ENCODE data around the gene RFX4.

Gene RFX4

DNA sequence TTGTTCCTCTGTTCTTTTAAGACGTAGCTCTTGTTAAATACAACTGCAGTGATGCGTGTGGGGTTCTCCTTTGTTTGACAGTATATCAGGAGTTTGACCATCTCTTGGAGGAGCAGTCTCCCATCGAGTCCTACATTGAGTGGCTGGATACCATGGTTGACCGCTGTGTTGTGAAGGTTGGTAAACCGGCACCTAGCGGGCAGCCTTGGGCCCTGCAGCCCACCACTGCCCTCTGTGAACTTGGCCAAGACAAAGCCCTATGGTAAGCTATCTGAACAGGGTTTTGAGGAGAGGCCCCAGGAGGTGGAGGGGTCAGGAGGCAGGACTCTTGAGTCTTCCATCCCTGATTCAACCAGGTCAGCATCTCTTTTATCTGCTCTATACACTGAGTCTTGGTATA lies 137.1 kb downstream of the RFX4 start:
- H3K36me3 ChIP-seq (ENCODE audit: insufficient read depth, low read length): no peaks in the 10 kb centered on the region
- no peaks in the 10 kb centered on the region for H3K4me1 ChIP-seq (ENCODE audit: insufficient read depth, low read length, poor library complexity, severe bottlenecking)
- H3K79me2 ChIP-seq (ENCODE audit: insufficient read depth, low read length): no peaks in the 10 kb centered on the region
- TF ChIP-seq, protein P1, sequence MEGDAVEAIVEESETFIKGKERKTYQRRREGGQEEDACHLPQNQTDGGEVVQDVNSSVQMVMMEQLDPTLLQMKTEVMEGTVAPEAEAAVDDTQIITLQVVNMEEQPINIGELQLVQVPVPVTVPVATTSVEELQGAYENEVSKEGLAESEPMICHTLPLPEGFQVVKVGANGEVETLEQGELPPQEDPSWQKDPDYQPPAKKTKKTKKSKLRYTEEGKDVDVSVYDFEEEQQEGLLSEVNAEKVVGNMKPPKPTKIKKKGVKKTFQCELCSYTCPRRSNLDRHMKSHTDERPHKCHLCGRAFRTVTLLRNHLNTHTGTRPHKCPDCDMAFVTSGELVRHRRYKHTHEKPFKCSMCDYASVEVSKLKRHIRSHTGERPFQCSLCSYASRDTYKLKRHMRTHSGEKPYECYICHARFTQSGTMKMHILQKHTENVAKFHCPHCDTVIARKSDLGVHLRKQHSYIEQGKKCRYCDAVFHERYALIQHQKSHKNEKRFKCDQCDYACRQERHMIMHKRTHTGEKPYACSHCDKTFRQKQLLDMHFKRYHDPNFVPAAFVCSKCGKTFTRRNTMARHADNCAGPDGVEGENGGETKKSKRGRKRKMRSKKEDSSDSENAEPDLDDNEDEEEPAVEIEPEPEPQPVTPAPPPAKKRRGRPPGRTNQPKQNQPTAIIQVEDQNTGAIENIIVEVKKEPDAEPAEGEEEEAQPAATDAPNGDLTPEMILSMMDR (conservative IDR thresholded peaks at IDR 0.05; ENCODE audit: low read length): no peak
- TF ChIP-seq EZH2phosphoT487 (IDR thresholded peaks at IDR 0.05; ENCODE audit: borderline replicate concordance): no peak
- no peak overlapping the region for H3K4me2 ChIP-seq (ENCODE audit: low read depth, low read length, poor library complexity, severe bottlenecking)
- no peaks in the 10 kb centered on the region for H4K20me1 ChIP-seq (ENCODE audit: insufficient read depth, low read length, poor library complexity, severe bottlenecking)
- no peaks in the 10 kb centered on the region for H3K27me3 ChIP-seq (ENCODE audit: insufficient read depth, low read length, poor library complexity, severe bottlenecking)
- H3F3A ChIP-seq (ENCODE audit: low read depth): no peaks in the 10 kb centered on the region
- H3K9me3 ChIP-seq (ENCODE audit: insufficient read depth, low read depth, low read length): no peaks in the 10 kb centered on the region
- H3K9ac ChIP-seq (ENCODE audit: low read depth, low read length, poor library complexity, severe bottlenecking): no peak overlapping the region
- no peak overlapping the region for H3K4me3 ChIP-seq (ENCODE audit: low read length, poor library complexity, severe bottlenecking)
- H2AFZ ChIP-seq (ENCODE audit: low read length): no peak overlapping the region
- no peaks in the 10 kb centered on the region for H3K9me2 ChIP-seq (replicated peaks; ENCODE audit: low read depth, low read length)

DNA sequence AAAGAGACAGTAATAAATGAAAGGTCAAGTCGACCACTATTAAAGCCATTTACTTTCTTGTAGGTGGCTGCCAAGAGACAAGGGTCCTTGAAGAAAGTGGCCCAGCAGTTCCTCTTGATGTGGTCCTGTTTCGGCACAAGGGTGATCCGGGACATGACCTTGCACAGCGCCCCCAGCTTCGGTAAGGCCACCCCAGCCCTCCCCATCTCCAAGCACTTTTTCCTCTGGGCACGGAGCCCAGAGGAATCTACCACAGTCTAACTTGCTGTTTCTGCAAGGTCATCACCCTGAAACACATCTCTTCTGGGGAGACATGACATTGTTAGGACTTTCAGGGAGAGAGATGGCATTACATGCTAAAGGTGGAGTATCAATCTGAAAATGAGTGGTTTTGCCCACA lies 137.9 kb downstream of the RFX4 start:
- H2AFZ ChIP-seq (ENCODE audit: low read length): no peak overlapping the region
- no peaks in the 10 kb centered on the region for H3F3A ChIP-seq (ENCODE audit: low read depth)
- no peaks in the 10 kb centered on the region for H3K9me3 ChIP-seq (ENCODE audit: insufficient read depth, low read depth, low read length)
- H4K20me1 ChIP-seq (ENCODE audit: insufficient read depth, low read length, poor library complexity, severe bottlenecking): no peaks in the 10 kb centered on the region
- H3K4me2 ChIP-seq (ENCODE audit: low read depth, low read length, poor library complexity, severe bottlenecking): no peak overlapping the region
- no peak overlapping the region for H3K4me3 ChIP-seq (ENCODE audit: low read length, poor library complexity, severe bottlenecking)
- H3K79me2 ChIP-seq (ENCODE audit: insufficient read depth, low read length): no peaks in the 10 kb centered on the region
- H3K27me3 ChIP-seq (ENCODE audit: insufficient read depth, low read length, poor library complexity, severe bottlenecking): no peaks in the 10 kb centered on the region
- no peaks in the 10 kb centered on the region for H3K36me3 ChIP-seq (ENCODE audit: insufficient read depth, low read length)
- no peak for TF ChIP-seq EZH2phosphoT487 (IDR thresholded peaks at IDR 0.05; ENCODE audit: borderline replicate concordance)
- TF ChIP-seq, protein P1 (conservative IDR thresholded peaks at IDR 0.05; ENCODE audit: low read length): no peak
- H3K9ac ChIP-seq (ENCODE audit: low read depth, low read length, poor library complexity, severe bottlenecking): no peak overlapping the region
- H3K9me2 ChIP-seq (replicated peaks; ENCODE audit: low read depth, low read length): no peaks in the 10 kb centered on the region
- H3K4me1 ChIP-seq (ENCODE audit: insufficient read depth, low read length, poor library complexity, severe bottlenecking): no peaks in the 10 kb centered on the region

DNA sequence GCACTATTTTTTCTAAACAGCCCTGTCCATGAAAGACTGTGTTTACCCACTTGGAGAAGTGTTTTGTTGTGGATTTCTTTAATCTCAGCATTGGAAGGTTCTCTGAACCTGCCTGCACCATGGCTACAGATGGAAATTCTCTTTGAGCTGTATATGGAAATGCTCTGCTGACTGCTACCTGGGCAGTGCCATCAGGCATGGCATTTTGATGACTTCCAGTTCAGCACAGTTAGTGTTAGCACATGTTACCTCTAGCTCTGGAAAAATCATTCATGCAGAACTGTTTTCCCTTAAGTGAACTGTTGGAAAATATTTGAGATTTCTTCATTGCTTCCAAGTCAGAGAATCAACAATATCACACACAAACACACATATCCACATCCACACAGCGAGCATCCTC lies 139.1 kb downstream of the RFX4 start:
- Histone ChIP-seq H3K4me1 (ENCODE audit: insufficient read depth, low read length, poor library complexity, severe bottlenecking) (no peaks in the 10 kb centered on the region), H4K20me1 (ENCODE audit: insufficient read depth, low read length, poor library complexity, severe bottlenecking) (no peaks in the 10 kb centered on the region)

More for the DNA sequence above, 139.1 kb downstream of the RFX4 start:
- Histone ChIP-seq H3K9me2 (replicated peaks; ENCODE audit: low read depth, low read length) (no peaks in the 10 kb centered on the region), H3K9ac (ENCODE audit: low read depth, low read length, poor library complexity, severe bottlenecking) (no peak overlapping the region), H2AFZ (ENCODE audit: low read length) (no peak overlapping the region), H3K79me2 (ENCODE audit: insufficient read depth, low read length) (no peaks in the 10 kb centered on the region), H3K36me3 (ENCODE audit: insufficient read depth, low read length) (no peaks in the 10 kb centered on the region), H3K9me3 (ENCODE audit: insufficient read depth, low read depth, low read length) (no peaks in the 10 kb centered on the region), H3K4me3 (ENCODE audit: low read length, poor library complexity, severe bottlenecking) (no peak overlapping the region), H3F3A (ENCODE audit: low read depth) (no peaks in the 10 kb centered on the region), H3K4me2 (ENCODE audit: low read depth, low read length, poor library complexity, severe bottlenecking) (no peak overlapping the region), H3K27me3 (ENCODE audit: insufficient read depth, low read length, poor library complexity, severe bottlenecking) (no peaks in the 10 kb centered on the region)
- TF ChIP-seq, protein P1 (conservative IDR thresholded peaks at IDR 0.05; ENCODE audit: low read length): no peak
- no peak for TF ChIP-seq EZH2phosphoT487 (IDR thresholded peaks at IDR 0.05; ENCODE audit: borderline replicate concordance)

All from Loucy (cell line).